ENCODE results near the gene KLHL36. TPM values are rescaled to one million over a fixed set of nuclear protein-coding genes. Genes with fewer than 3 reads are reported as not detected.
A peak's percentile ranks its signal among the peaks of the same experiment; 100 is the strongest.

Gene KLHL36
- total and polyA plus RNA-seq, 9 donors = 20.7 to 94.9 (median 55.9) TPM

DNA sequence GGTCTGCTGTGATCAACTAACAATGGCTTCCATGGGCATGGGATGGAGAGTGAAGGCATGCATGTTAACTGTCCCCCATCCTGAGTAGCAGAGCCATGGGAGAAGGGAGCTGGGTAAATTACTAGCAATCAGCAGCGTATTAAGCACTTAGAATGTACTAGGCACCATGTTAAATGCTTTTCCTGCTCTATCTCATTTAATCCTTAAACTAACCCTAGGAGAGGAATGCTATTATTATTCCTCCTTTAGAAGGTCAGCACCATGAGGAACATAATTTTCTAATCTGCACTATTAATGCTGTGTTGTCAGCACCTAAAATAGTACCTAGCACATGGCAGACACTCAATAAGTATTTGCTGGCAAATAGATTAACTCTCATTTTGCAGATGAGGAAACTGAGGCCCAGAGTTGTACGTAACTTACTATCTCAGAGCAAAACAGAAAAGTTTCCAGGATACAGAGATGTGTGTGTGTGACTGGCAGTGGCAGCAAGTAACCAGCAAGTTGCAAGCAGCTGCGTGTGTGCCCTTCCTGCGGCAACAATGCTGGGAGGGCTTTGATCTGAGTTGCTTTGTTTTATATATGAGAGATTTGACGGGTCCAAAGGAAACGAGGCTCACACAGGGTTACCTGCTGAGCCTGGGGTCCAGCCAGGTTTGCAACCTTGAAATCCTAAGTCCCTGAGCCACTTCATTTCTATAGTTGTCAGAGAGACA lies 6.5 kb upstream of the KLHL36 start:
- Histone ChIP-seq H3K27me3 (no peaks in the 10 kb centered on the region), H3K36me3 (no peaks in the 10 kb centered on the region), H3K4me1 (ENCODE audit: insufficient read depth) (peaks cover 5% of the 10 kb centered on the region), H3K4me3 (no peak overlapping the region), H3K27ac (peak overlapping the region in 1 of 2 donors; percentile 75), H3K9me3 (no peaks in the 10 kb centered on the region)
- intact Hi-C loops (cut with DNase I) = no loop called here
- no peak for TF ChIP-seq POLR2A (IDR thresholded peaks at IDR 0.05)
- TF ChIP-seq EP300 (IDR thresholded peaks at IDR 0.05) = no peak
- TF ChIP-seq, protein P1, sequence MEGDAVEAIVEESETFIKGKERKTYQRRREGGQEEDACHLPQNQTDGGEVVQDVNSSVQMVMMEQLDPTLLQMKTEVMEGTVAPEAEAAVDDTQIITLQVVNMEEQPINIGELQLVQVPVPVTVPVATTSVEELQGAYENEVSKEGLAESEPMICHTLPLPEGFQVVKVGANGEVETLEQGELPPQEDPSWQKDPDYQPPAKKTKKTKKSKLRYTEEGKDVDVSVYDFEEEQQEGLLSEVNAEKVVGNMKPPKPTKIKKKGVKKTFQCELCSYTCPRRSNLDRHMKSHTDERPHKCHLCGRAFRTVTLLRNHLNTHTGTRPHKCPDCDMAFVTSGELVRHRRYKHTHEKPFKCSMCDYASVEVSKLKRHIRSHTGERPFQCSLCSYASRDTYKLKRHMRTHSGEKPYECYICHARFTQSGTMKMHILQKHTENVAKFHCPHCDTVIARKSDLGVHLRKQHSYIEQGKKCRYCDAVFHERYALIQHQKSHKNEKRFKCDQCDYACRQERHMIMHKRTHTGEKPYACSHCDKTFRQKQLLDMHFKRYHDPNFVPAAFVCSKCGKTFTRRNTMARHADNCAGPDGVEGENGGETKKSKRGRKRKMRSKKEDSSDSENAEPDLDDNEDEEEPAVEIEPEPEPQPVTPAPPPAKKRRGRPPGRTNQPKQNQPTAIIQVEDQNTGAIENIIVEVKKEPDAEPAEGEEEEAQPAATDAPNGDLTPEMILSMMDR (IDR thresholded peaks at IDR 0.05) = no peak
- WGBS, 3 donors = 84 to 93% (median 92%) methylated on average over 6 of the region's 6 CpGs
- no peak for DNase-seq

DNA sequence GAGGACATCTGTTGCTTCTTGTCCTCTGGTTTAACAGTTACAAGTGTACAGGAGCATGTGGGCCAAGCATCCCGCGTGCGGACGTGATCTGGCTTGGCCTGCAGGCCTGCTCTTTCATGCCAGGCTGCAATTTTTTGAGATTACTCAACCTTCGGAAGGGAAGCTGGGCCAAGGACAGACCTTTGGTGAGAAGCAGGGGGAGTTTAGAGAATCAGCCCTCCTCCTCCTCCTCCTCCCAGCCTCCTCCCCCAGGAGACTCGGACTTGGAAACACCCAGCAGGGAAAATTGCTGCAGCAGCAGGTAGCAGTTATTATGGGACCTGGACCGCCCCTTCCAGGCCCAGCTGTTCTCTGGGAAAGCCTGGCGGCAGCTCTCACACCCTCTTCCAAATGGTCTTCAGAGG lies 5.1 kb upstream of the KLHL36 start:
- Histone ChIP-seq H3K4me1 (ENCODE audit: insufficient read depth) (peaks cover 7% of the 10 kb centered on the region), H3K4me3 (no peak overlapping the region), H3K27me3 (no peaks in the 10 kb centered on the region), H3K9me3 (no peaks in the 10 kb centered on the region), H3K27ac (peak overlapping the region in 1 of 2 donors; percentile 75), H3K36me3 (no peaks in the 10 kb centered on the region)
- 0 to 8% (median 3%) methylated on average over 8 of the region's 8 CpGs for WGBS, 3 donors
- peak; percentile 86 to 91 (median 89) for DNase-seq
- intact Hi-C loops (cut with DNase I) = no loop called here
- TF ChIP-seq EP300 (IDR thresholded peaks at IDR 0.05) = no peak
- TF ChIP-seq, protein P1 (IDR thresholded peaks at IDR 0.05) = peak in 1 of 3 donors; percentile 11

DNA sequence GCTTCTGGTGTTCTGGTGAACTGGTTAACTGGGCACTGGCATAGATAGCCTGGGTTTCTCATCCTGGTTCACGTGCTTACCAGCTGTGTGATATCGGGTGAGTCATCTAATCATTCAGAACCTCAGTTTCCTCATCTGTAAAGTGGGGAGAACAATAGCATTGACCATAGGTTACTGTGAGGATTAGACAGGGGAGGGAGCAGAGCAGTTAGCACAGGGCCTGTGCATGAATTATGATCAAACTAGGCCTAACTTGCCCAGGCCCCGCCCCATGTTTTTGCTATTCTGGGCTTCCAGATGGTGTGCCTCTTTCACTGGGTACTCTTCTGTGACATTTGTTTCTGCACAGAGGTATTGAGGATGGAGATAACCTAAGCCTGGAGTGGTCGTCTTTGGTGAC lies 4.6 kb upstream of the KLHL36 start:
- H3K4me3 ChIP-seq = no peak overlapping the region
- H3K27me3 ChIP-seq = no peaks in the 10 kb centered on the region
- peak overlapping the region in 1 of 2 donors; percentile 75 for H3K27ac ChIP-seq
- no peak for DNase-seq
- TF ChIP-seq POLR2A (IDR thresholded peaks at IDR 0.05) (no peak), EP300 (IDR thresholded peaks at IDR 0.05) (no peak)
- TF ChIP-seq, protein P1 (IDR thresholded peaks at IDR 0.05) = no peak
- H3K4me1 ChIP-seq (ENCODE audit: insufficient read depth) = peaks cover 7% of the 10 kb centered on the region
- H3K36me3 ChIP-seq = no peaks in the 10 kb centered on the region
- WGBS, 3 donors = 48 to 52% (median 49%) methylated on average over 4 of the region's 4 CpGs
- intact Hi-C loops (cut with DNase I) = no loop called here
- no peaks in the 10 kb centered on the region for H3K9me3 ChIP-seq

DNA sequence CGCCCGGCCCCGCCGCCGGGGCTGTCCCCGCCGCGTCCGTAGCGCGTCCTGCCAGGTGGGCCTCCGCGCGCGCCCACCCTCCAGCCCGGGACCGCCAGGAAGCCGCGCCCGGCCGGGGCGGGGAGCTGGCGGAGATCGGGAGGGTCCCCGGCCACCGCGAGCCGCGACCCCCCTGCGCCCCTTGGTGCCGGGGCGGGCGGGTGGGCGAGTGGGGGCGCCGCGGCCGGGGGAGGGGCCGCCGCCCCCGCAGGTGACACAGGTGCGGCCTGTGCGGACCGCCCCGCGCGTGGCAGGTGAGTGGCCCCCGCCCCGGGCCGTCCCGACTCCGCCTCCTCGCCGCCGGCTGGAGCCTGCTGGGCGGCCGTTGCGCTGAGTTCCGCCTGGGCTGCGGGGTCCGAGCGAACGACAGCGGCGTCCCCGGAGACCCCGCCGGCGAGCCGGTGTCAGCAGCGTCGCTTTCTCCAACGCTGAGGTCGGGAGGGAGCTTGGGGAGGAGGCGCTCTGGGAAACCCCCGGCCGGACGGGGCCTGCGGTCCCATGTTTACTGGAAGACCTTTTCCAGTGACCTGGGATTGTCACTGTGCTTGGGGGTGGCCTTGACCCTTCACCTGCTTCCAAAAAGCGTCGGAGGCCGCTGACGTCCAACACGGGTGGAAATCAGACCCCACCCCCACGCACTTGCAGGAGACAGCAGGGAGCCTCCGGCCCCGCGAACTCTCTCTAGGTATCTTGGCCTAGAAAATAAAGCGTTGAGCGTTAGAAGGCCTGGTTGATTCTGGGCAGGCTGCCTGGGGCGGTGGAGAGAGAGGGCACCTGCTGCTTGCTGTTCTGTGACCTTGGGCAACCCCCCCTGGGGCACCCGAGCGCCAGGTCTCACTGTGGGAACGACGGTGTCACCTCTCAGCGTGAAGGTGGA lies 542 bp downstream of the KLHL36 start:
- no peaks in the 10 kb centered on the region for H3K27me3 ChIP-seq
- DNase-seq = peak; percentile 51 to 72 (median 69)
- 2 to 6% (median 3%) methylated on average over 33 to 95 of the region's 96 CpGs for WGBS, 3 donors

More for the DNA sequence above, 542 bp downstream of the KLHL36 start:
- intact Hi-C loops (cut with DNase I) = no loop called here
- TF ChIP-seq, protein P1 (IDR thresholded peaks at IDR 0.05) = peak in 1 of 3 donors; percentile 8
- no peak for TF ChIP-seq EP300 (IDR thresholded peaks at IDR 0.05)
- Histone ChIP-seq H3K4me1 (ENCODE audit: insufficient read depth) (peaks cover 4% of the 10 kb centered on the region), H3K36me3 (no peaks in the 10 kb centered on the region), H3K4me3 (peak overlapping the region; percentile 48), H3K27ac (peak overlapping the region; percentile 58 to 69), H3K9me3 (no peaks in the 10 kb centered on the region)
